ENCODE measurements around the gene TH.

The TH gene

GRCh38 chr11:2171591-2172003, at the start of gene TH:
Gene TH (minus strand): TSS chr11:2171815. CDS start chr11:2171786, 29 bp downstream.
- DNase-seq (ENCODE audit: low read depth in 2 of 2) = no peak

GRCh38 chr11:2221024-2221423, 49.4 kb upstream of the TH start:
- DNase-seq (ENCODE audit: low read depth in 2 of 2) = no peak

GRCh38 chr11:2220173-2220771, 48.7 kb upstream of the TH start:
- no peak for DNase-seq (ENCODE audit: low read depth in 2 of 2)

GRCh38 chr11:2219318-2220017, 47.9 kb upstream of the TH start:
- no peak for DNase-seq (ENCODE audit: low read depth in 2 of 2)

DNA sequence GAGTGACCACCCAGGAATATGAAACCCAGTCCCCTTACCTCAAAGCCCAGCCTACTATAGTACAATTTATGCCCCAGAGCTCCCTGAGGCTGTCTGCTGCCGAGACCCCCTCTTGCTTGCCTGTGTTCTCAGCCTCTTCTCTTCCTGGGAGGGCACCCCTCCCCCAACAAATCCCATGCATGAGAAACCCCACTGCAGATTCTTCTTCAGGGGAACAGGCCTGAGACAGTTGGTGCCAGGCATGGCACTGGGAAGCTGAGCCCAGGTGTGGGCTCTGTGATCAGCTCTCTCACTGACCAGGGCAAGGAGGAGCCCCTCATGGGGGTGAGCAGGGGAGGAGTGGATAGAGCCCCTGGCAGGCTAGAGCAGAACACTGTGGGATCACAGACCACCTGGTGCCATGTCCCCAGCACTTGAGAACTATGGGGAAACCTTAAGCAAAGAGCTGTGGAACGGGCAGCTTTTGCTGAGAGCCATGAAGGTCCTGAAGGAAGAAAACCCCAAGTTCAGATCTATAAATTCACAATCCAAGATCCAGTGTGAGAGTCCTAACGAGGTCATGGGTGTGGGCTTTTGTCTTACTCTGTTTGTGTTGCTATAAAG, 46.5 kb upstream of the TH start:
- DNase-seq (ENCODE audit: low read depth in 2 of 2) = no peak

DNA sequence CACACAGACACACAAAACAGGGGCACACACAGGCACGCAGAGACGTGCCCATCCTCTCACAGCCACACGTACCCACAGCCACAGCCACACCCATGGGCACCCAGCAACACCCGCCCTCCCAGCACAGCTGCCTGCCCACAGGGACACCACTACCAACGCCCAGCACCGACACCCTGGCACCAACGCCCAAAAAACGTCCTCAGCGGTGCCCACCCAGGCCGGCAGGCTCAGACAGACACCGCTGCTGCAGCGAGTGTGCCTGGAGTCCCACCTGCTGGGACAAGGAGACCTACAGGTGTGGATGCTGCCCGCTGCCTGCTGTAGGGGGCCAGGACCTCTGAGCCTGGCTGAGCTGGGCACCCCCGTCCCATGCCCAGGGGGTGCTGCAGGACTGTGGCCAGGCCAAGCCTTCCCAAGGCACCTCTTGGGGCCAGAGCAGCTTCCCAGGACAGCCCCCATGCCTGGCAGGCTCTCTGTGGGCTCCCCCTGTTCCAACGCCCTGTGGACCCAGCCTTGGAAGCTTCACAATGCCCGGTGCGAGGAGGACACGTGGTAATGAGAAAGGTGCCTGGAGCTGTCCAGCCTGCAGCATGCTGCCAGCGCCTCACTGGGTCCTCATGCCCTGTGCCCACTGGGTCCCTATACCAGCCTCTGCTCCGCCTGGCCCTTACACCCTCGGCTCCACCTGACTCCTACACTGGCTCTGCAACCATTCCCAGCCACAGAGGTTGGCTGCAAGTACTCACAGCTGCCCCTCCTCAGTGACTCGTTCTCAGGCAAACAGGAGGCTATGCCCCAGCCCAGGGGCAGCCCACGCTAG, 45.8 kb upstream of the TH start:
- no peak for DNase-seq (ENCODE audit: low read depth in 2 of 2)

DNA sequence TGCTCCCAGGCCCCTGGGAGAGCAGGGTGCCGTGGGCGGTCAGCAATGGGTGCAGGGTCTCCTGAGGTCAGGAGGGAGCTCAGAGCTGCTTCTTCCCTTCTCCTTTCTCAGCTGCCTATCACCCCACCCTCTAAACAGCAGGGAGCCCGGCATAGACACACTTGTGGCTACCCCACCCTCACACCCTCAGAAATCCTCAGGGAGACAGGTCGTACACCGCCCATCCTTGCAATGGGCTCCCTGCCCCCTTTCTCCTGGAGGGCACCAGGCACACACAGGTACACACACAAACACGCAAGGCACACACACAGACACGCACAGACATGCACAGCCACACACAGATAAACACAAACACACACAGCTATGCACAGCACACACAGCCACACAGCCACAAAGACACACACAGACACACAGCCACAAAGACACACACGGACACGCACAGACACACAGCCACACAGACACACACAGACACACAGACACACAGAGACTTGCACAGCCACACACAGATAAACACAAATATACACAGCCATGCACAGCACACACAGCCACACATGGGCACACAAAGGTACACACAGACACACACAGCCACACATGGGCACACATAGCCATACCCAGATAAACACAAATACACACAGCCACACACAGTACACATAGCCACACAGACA, 44.9 kb upstream of the TH start:
- DNase-seq (ENCODE audit: low read depth in 2 of 2) = no peak

- no peak for DNase-seq (ENCODE audit: low read depth in 2 of 2)
Measured at GRCh38 chr11:2215561-2216399, 44.2 kb upstream of the TH start.

DNA sequence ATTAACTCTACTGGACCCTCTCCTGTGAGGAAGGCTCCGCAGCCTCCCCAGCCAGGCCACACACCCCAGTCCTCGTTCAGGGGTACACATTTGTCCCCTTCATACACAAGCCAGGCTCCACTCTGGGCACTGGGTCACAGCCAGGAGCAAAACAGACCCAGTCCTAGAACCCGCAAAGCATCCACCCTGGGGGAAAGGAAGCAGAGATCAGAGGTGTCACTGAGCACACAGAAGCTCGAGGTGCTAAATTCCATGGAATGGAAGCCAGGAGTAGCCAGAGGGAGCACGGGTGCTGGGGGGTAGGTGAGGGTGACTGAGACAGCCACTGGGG, 43.6 kb upstream of the TH start:
- DNase-seq (ENCODE audit: low read depth in 2 of 2) = no peak

GRCh38 chr11:2214527-2215229, 43.1 kb upstream of the TH start:
- no peak for DNase-seq (ENCODE audit: low read depth in 2 of 2)

DNA sequence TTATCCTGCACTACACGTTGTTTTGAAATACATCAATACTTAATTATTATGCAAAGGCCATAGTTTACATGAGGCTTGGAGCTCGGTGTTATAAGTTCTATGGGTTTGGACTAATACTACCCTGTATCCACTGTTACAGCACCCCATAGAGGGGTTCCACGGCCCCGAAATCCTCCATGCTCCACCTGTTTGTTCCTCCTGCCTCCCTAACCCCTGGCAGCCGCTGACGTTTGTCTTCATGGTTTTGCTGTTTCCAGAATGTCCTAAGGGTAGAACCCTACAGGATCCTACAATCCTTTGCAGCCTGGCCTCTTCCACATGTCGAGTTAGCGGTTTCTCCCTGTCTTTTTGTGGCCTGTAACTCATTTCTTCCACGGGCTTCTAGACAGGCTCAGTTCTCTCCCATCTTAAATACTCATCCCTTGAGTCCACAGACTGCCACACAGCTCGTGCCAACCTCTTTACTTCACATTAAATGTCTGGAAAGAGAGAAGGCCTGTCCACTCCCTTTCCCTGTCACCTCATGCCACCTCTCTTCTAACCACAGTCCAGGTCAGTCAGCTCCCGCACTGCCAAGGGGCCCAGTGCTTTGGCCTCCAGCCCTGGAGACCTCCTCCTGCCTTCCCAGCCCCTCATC, 42.4 kb upstream of the TH start:
- DNase-seq (ENCODE audit: low read depth in 2 of 2) = no peak

GRCh38 chr11:2213384-2213842, 41.8 kb upstream of the TH start:
- DNase-seq (ENCODE audit: low read depth in 2 of 2) = peak; percentile 22 to 30

DNA sequence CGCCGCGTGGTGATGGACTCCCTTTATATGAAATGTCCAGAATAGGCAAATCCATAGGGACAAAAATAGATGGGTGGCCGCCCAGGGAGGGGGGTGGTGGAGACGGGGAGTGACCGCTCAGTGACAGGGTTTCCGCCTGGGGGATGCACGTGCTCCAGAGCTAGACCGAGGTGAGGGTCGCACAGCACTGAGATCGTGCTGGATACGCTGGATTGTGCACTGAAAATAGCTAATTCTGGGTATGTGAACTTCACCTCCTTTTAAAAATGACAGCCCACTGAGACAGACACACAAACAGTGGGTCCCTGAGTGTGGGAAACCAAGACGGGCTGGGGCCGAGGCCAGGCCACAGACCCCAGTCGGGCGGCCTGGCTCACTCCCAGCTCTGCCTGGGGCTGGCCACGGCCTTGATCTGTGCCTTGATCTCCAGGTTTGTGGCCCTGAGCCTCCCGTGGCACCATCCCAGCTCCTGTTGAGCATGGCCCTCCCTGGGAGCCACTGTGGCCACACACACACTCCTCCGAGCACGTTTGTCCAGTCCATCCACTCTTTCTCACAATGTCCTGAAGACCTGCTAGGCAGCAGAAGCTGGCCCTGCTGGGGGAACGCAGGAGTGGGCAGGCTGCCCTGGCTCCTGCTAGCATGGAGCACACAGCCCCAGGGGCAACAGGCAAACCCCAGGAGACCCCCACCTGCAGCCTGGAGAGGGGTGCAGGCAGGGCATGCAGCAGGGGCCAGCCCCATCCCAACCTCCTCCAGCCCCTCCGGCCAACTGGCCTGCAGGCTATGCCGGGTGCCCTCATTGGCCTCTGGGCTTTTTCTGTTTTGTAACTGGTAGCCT, 41.0 kb upstream of the TH start:
- no peak for DNase-seq (ENCODE audit: low read depth in 2 of 2)

DNA sequence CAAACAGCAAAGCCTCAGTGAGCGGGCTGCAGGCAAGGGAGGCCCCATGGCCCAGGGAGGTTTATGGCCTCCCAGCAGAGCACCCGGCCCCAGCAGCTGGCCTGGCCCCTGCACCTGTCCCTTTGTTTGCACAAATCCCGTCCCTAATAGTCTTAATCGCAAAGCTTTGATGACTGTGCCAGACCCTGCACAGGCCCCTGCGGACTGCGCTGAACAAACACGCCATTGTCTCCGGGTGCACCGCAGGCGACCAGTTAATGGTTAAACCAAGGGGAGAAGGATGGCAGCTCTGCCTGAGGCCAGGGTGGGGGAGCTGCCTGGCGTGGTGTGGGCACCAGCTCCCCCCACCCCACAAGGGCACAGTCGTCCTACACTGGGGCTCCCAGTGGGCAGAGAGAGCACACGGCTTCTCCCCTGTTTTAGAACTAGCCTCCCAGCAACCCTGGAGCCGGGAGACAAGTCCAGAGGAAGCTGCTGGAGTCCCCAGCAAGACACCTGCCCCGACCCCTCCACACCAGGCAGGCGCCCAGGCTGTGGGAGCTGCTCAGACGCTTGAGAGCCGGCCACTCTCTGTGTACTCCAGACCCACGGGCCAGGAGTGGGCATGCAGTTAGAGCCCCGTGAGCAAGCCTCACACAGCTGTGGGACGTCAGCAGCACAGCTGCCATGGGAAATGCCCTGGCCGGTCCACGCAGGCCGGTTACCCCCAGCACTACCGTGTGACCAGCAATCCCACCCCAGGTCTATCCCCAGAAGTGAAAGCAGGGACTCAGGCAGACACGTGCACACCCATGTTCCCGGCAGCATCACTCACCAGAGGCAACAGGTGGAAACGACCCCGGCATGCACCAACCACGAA, 39.7 kb upstream of the TH start:
- no peak for DNase-seq (ENCODE audit: low read depth in 2 of 2)

GRCh38 chr11:2210366-2211112, 38.9 kb upstream of the TH start:
- no peak for DNase-seq (ENCODE audit: low read depth in 2 of 2)

DNA sequence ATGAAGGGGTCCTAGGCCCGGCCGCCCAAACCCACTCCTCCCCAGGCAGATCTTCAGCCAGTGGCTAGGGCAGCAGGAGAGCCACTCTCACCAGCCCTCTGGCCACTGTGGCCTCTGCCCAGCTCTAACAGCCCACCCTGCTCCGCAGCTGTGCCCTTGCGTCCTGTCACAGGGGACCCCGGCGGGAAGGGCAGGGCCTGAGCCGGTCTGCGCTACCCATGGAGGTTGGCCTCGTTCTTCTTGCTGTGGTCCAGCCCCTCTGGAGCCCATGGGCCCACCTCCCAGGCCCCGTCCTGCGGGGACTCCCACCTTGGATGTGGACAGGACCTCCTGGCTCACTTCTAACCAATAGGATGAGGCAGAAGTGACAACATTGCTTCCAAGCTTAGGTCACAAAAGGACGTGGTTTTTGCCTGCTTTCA, 38.3 kb upstream of the TH start:
- DNase-seq (ENCODE audit: low read depth in 2 of 2) = no peak

- DNase-seq (ENCODE audit: low read depth in 2 of 2) = no peak
Measured at GRCh38 chr11:2209370-2209801, 37.8 kb upstream of the TH start.

All from stimulated activated CD4-positive, alpha-beta T cell treated with anti-CD3 and anti-CD28 coated beads, Interleukin-4, amount 100 ng/mL, for 48 hours (primary cell).